HEK293 (cell line): ENCODE measurements around the gene IMMT.

ENCODE experiments used
- CTCF ChIA-PET: fragments of 350-600 bp; formaldehyde crosslinking; extraction: SDS; loops from one replicate; lab custom pipeline; 2021; ENCODE audit warnings: antibody characterized with exemption; lab: Yijun Ruan, JAX
- POLR2A ChIA-PET: fragments of 300-600 bp; formaldehyde crosslinking; extraction: SDS; loops from one replicate; lab custom pipeline; 2020; ENCODE audit warnings: antibody characterized with exemption, inconsistent platforms; lab: Yijun Ruan, JAX
- H3K27ac ChIP-seq: fragments of 200-500 bp; sonication (Bioruptor generic); 2 replicates; pipeline ENCODE4 v1.5.1; 2014; ENCODE audit warnings: low read depth, low read length, control low read depth, inconsistent platforms; ENCODE audit errors: extremely low read depth
- H3K36me3 ChIP-seq, 2 experiments: fragments of 200-500 bp in 1 of 2; sonication (Bioruptor generic) in 1 of 2; 1 replicate in 1 of 2; 2 replicates in 1 of 2; pipeline ENCODE4 v1.5.1; 2014 to 2017; ENCODE audit warnings: inconsistent platforms in 2 of 2, low read length in 2 of 2; ENCODE audit not compliant: control insufficient read depth in 2 of 2, insufficient read depth in 1 of 2
- H3K4me1 ChIP-seq: fragments of 200-500 bp; sonication (Bioruptor generic); 2 replicates; pipeline ENCODE4 v1.5.1; 2014; ENCODE audit warnings: mild to moderate bottlenecking, low read length, inconsistent platforms; ENCODE audit not compliant: control insufficient read depth, insufficient read depth
- H3K4me3 ChIP-seq: 2 replicates; pipeline ENCODE4 v1.5.1; 2011; ENCODE audit warnings: low read depth, mild to moderate bottlenecking, control low read depth, low read length, moderate library complexity
- H3K9me3 ChIP-seq: fragments of 200-500 bp; sonication (Bioruptor generic); 2 replicates; pipeline ENCODE4 v1.5.1; 2014; ENCODE audit warnings: low read depth, low read length, inconsistent platforms; ENCODE audit not compliant: control insufficient read depth, insufficient read depth
- BCL11B ChIP-seq: fragments of 450-650 bp; formaldehyde crosslinking; IDR thresholded peaks from 2 replicates; pipeline ENCODE4 v1.5.1; 2016; ENCODE audit warnings: low read depth, missing biosample characterization, missing genetic modification characterization
- HOXC10 ChIP-seq: sonication (generic); formaldehyde crosslinking; IDR thresholded peaks from 2 replicates; pipeline ENCODE4 v1.8.1; 2023; ENCODE audit warnings: mild to moderate bottlenecking, missing genetic modification reagents
- INSM2 ChIP-seq: fragments of 450-650 bp; formaldehyde crosslinking; IDR thresholded peaks from 2 replicates; pipeline ENCODE4 v1.5.1; 2016; ENCODE audit warnings: missing biosample characterization, missing genetic modification characterization
- MYNN ChIP-seq: fragments of 450-650 bp; formaldehyde crosslinking; IDR thresholded peaks from 2 replicates; pipeline ENCODE4 v1.5.1; 2016; ENCODE audit warnings: missing biosample characterization, missing genetic modification characterization, borderline replicate concordance
- REST ChIP-seq: fragments of 450-650 bp; formaldehyde crosslinking; IDR thresholded peaks from 2 replicates; pipeline ENCODE4 v1.5.1; 2016; ENCODE audit warnings: missing biosample characterization, missing genetic modification characterization
- SETDB1 ChIP-seq: IDR thresholded peaks from one replicate; pipeline ENCODE4 v1.6.1; 2017; ENCODE audit warnings: mild to moderate bottlenecking, low read length, moderate library complexity, mixed read lengths; ENCODE audit not compliant: insufficient read length
- ZFP41 ChIP-seq: fragments of 450-650 bp; formaldehyde crosslinking; IDR thresholded peaks from 2 replicates; pipeline ENCODE4 v1.5.1; 2016; ENCODE audit warnings: missing biosample characterization, missing genetic modification characterization, borderline replicate concordance
- ZIC2 ChIP-seq: fragments of 450-650 bp; formaldehyde crosslinking; IDR thresholded peaks from 2 replicates; pipeline ENCODE4 v1.5.1; 2016; ENCODE audit warnings: missing biosample characterization, missing genetic modification characterization
- ZNF140 ChIP-seq: fragments of 450-650 bp; formaldehyde crosslinking; IDR thresholded peaks from 2 replicates; pipeline ENCODE4 v1.5.1; 2016; ENCODE audit warnings: missing biosample characterization, missing genetic modification characterization
- ZNF175 ChIP-seq: fragments of 450-650 bp; formaldehyde crosslinking; IDR thresholded peaks from 2 replicates; pipeline ENCODE4 v1.5.1; 2016; ENCODE audit warnings: missing biosample characterization, missing genetic modification characterization
- ZNF221 ChIP-seq: fragments of 450-650 bp; formaldehyde crosslinking; IDR thresholded peaks from 2 replicates; pipeline ENCODE4 v1.5.1; 2017; ENCODE audit warnings: missing biosample characterization, missing genetic modification characterization, borderline replicate concordance
- ZNF350 ChIP-seq: fragments of 450-650 bp; formaldehyde crosslinking; IDR thresholded peaks from 2 replicates; pipeline ENCODE4 v1.5.0; 2017; ENCODE audit warnings: missing biosample characterization, mild to moderate bottlenecking, missing genetic modification characterization
- ZNF423 ChIP-seq: fragments of 450-650 bp; formaldehyde crosslinking; IDR thresholded peaks from 2 replicates; pipeline ENCODE4 v1.5.1; 2016; ENCODE audit warnings: missing biosample characterization, missing genetic modification characterization
- ZNF560 ChIP-seq: fragments of 450-650 bp; formaldehyde crosslinking; IDR thresholded peaks from 2 replicates; pipeline ENCODE4 v1.5.1; 2017; ENCODE audit warnings: missing biosample characterization, missing genetic modification characterization, borderline replicate concordance
- ZNF677 ChIP-seq: fragments of 450-650 bp; IDR thresholded peaks from 2 replicates; pipeline ENCODE4 v1.5.0; 2018; ENCODE audit warnings: missing biosample characterization, mild to moderate bottlenecking, missing genetic modification characterization, moderate library complexity

IMMT gene

GRCh38 chr2:86094229-86094628, 101.0 kb downstream of the IMMT start:
- Histone ChIP-seq H3K36me3 (peaks cover 45 to 74% of the 10 kb centered on the region in 2 experiments), H3K4me3 (no peak overlapping the region), H3K4me1 (no peaks in the 10 kb centered on the region), H3K27ac (no peak overlapping the region), H3K9me3 (no peaks in the 10 kb centered on the region)
- POLR2A ChIA-PET: interaction anchor here (1.3 kb wide), 1 partner anchor 12 kb away, joined by 5 read pairs; the partner anchor contains the start of genes POLR1A and PTCD3
- TF ChIP-seq ZFP41 (no peak), ZNF175 (tag by site-specific recombination) (no peak), ZNF560 (no peak), HOXC10 (CRISPR knock-in tag) (no peak), MYNN (tag by site-specific recombination) (no peak), ZNF677 (no peak), ZNF221 (no peak), BCL11B (tag by site-specific recombination) (no peak), ZNF140 (tag by site-specific recombination) (no peak), ZIC2 (no peak), INSM2 (tag by site-specific recombination) (no peak), ZNF350 (tag by site-specific recombination) (no peak), SETDB1 (no peak), ZNF423 (no peak), REST (tag by site-specific recombination) (no peak)
- CTCF ChIA-PET: no interaction called here
